Measurements from ENCODE around the gene HNRNPUL1. TPM values are rescaled to one million over a fixed set of nuclear protein-coding genes. Genes with fewer than 3 reads are reported as not detected.

Gene HNRNPUL1
- total and polyA plus RNA-seq, 2 donors (not counting 3 experiments of a cell fraction or from before 2014, with no cell fraction given), result 83.2 to 261 TPM

GRCh38 chr19:41327576-41328156 lies 63.5 kb downstream of the HNRNPUL1 start:
- Histone ChIP-seq H3K27ac (ENCODE audit: insufficient read depth, low read depth, low read length) (peak overlapping the region; percentile 100), H3K4me3 (replicated peaks in 1 of 3; ENCODE audit: insufficient read depth in 1 of 3, low read depth in 1 of 3, low read length in 3 of 3) (peak overlapping the region in 1 of 3 experiments; percentile 1), H4K20me1 (replicated peaks; ENCODE audit: control insufficient read depth, extremely low read depth, insufficient read depth, low read length) (no peaks in the 10 kb centered on the region), H3K9ac (replicated peaks; ENCODE audit: extremely low read depth, insufficient read depth, low read length) (peak overlapping the region; percentile 65), H3K27me3 (ENCODE audit: control insufficient read depth in 2 of 2, insufficient read depth in 2 of 2, low read length in 2 of 2) (no peaks in the 10 kb centered on the region), H3K4me2 (ENCODE audit: insufficient read depth, low read length) (peak overlapping the region; percentile 63), H3K79me2 (ENCODE audit: control insufficient read depth, insufficient read depth, low read length) (peaks cover 10% of the 10 kb centered on the region), H3K9me1 (replicated peaks; ENCODE audit: control insufficient read depth, extremely low read depth, insufficient read depth, low read length) (no peaks in the 10 kb centered on the region), H3K36me3 (ENCODE audit: control insufficient read depth in 2 of 2, extremely low read depth in 1 of 2, insufficient read depth in 2 of 2, low read length in 2 of 2) (peaks cover 8 to 32% of the 10 kb centered on the region in 2 experiments), H3K4me1 (ENCODE audit: control insufficient read depth, extremely low read depth, insufficient read depth, low read length) (peaks cover 61% of the 10 kb centered on the region), H2AFZ (ENCODE audit: low read depth, low read length) (no peak overlapping the region), H3K9me3 (replicated peaks; ENCODE audit: control insufficient read depth, insufficient read depth, low read length) (no peaks in the 10 kb centered on the region)
- POLR2A ChIA-PET, result interaction anchor here (1.0 kb wide), 1 partner anchor 25 kb away, joined by 3 read pairs; no protein-coding TSS in a partner anchor
- dilution Hi-C loops (cut with MboI; ENCODE audit: extremely low pct_ligation_motif_present, low sequenced_read_pairs) (no loop called here), intact Hi-C loops (cut with micrococcal nuclease) (loop anchor here (1.0 kb wide), 1 partner anchor 24 kb away; no protein-coding TSS in a partner anchor)
- FAIRE-seq, result peak; percentile 86
- TF ChIP-seq FOS (IDR thresholded peaks at IDR 0.05; ENCODE audit: borderline replicate concordance, insufficient read depth, low read length), result peak; percentile 51
- peak; percentile 98 for TF ChIP-seq POLR2AphosphoS5 (IDR thresholded peaks at IDR 0.05; ENCODE audit: insufficient read depth, low read depth, low read length)
- no peak for TF ChIP-seq CTCF (IDR thresholded peaks at IDR 0.05; ENCODE audit: extremely low read depth in 1 of 2, insufficient read depth in 1 of 2, low read depth in 1 of 2, low read length in 2 of 2)
- no peak for TF ChIP-seq GATA2 (IDR thresholded peaks at IDR 0.05; ENCODE audit: insufficient read depth, insufficient read length, low read depth, low read length)
- no TSS peak for BruUV-seq (replicated peaks)
- peak; percentile 88 for DNase-seq (ENCODE audit: low read depth, low spot score)
- CTCF ChIA-PET, result interaction anchor here (0.9 to 3.1 kb wide), 7 partner anchors 17 to 243 kb away, joined by 3 to 28 read pairs (median 4); partner anchors contain the start of genes CCDC97 and TGFB1

Data from endothelial cell of umbilical vein (primary cell).